HEK293 (cell line): ENCODE measurements around the gene INPP5A.

ENCODE experiments used
- CTCF ChIA-PET: fragments of 350-600 bp; formaldehyde crosslinking; extraction: SDS; loops from one replicate; lab custom pipeline; 2021; ENCODE audit warnings: antibody characterized with exemption; lab: Yijun Ruan, JAX
- POLR2A ChIA-PET: fragments of 300-600 bp; formaldehyde crosslinking; extraction: SDS; loops from one replicate; lab custom pipeline; 2020; ENCODE audit warnings: antibody characterized with exemption, inconsistent platforms; lab: Yijun Ruan, JAX
- H3K27ac ChIP-seq: fragments of 200-500 bp; sonication (Bioruptor generic); 2 replicates; pipeline ENCODE4 v1.5.1; 2014; ENCODE audit warnings: low read depth, low read length, control low read depth, inconsistent platforms; ENCODE audit errors: extremely low read depth
- H3K36me3 ChIP-seq, 2 experiments: fragments of 200-500 bp in 1 of 2; sonication (Bioruptor generic) in 1 of 2; 1 replicate in 1 of 2; 2 replicates in 1 of 2; pipeline ENCODE4 v1.5.1; 2014 to 2017; ENCODE audit warnings: inconsistent platforms in 2 of 2, low read length in 2 of 2; ENCODE audit not compliant: control insufficient read depth in 2 of 2, insufficient read depth in 1 of 2
- H3K4me1 ChIP-seq: fragments of 200-500 bp; sonication (Bioruptor generic); 2 replicates; pipeline ENCODE4 v1.5.1; 2014; ENCODE audit warnings: mild to moderate bottlenecking, low read length, inconsistent platforms; ENCODE audit not compliant: control insufficient read depth, insufficient read depth
- H3K4me3 ChIP-seq: 2 replicates; pipeline ENCODE4 v1.5.1; 2011; ENCODE audit warnings: low read depth, mild to moderate bottlenecking, control low read depth, low read length, moderate library complexity
- H3K9me3 ChIP-seq: fragments of 200-500 bp; sonication (Bioruptor generic); 2 replicates; pipeline ENCODE4 v1.5.1; 2014; ENCODE audit warnings: low read depth, low read length, inconsistent platforms; ENCODE audit not compliant: control insufficient read depth, insufficient read depth
- KLF1 ChIP-seq: fragments of 450-650 bp; formaldehyde crosslinking; IDR thresholded peaks from 2 replicates; pipeline ENCODE4 v1.5.1; 2016; ENCODE audit warnings: missing biosample characterization, missing genetic modification characterization
- MYNN ChIP-seq: fragments of 450-650 bp; formaldehyde crosslinking; IDR thresholded peaks from 2 replicates; pipeline ENCODE4 v1.5.1; 2016; ENCODE audit warnings: missing biosample characterization, missing genetic modification characterization, borderline replicate concordance
- SCRT2 ChIP-seq: fragments of 450-650 bp; formaldehyde crosslinking; IDR thresholded peaks from 2 replicates; pipeline ENCODE4 v1.5.1; 2016; ENCODE audit warnings: missing biosample characterization, missing genetic modification characterization
- ZEB2 ChIP-seq: fragments of 450-650 bp; formaldehyde crosslinking; IDR thresholded peaks from 2 replicates; pipeline ENCODE4 v1.5.1; 2016; ENCODE audit warnings: missing biosample characterization, missing genetic modification characterization
- ZNF10 ChIP-seq: fragments of 450-650 bp; formaldehyde crosslinking; IDR thresholded peaks from 2 replicates; pipeline ENCODE4 v1.5.1; 2017; ENCODE audit warnings: missing biosample characterization, missing genetic modification characterization
- ZNF121 ChIP-seq: fragments of 450-650 bp; formaldehyde crosslinking; IDR thresholded peaks from 2 replicates; pipeline ENCODE4 v1.5.1; 2016; ENCODE audit warnings: missing biosample characterization, missing genetic modification characterization
- ZNF138 ChIP-seq: fragments of 450-650 bp; formaldehyde crosslinking; IDR thresholded peaks from 2 replicates; pipeline ENCODE4 v1.5.1; 2016; ENCODE audit warnings: missing biosample characterization, missing genetic modification characterization, borderline replicate concordance
- ZNF157 ChIP-seq: fragments of 450-650 bp; formaldehyde crosslinking; IDR thresholded peaks from 2 replicates; pipeline ENCODE4 v1.5.1; 2016; ENCODE audit warnings: missing biosample characterization, missing genetic modification characterization
- ZNF274 ChIP-seq, 2 experiments: fragments of 200-500 bp in 1 of 2; fragments of 450-650 bp in 1 of 2; sonication (Bioruptor generic) in 1 of 2; formaldehyde crosslinking in 1 of 2; IDR thresholded peaks; 2 replicates each; pipeline versions ENCODE4 v1.5.1 to v1.6.1; 2014 to 2016; ENCODE audit warnings: borderline replicate concordance in 1 of 2, inconsistent platforms in 1 of 2, low read length in 1 of 2, missing biosample characterization in 1 of 2, missing genetic modification characterization in 1 of 2
- ZNF292 ChIP-seq: fragments of 450-650 bp; formaldehyde crosslinking; IDR thresholded peaks from 2 replicates; pipeline ENCODE4 v1.5.1; 2016; ENCODE audit warnings: low read depth, missing biosample characterization, missing genetic modification characterization, borderline replicate concordance
- ZNF335 ChIP-seq: fragments of 450-650 bp; formaldehyde crosslinking; conservative IDR thresholded peaks from 2 replicates; pipeline ENCODE4 v1.5.1; 2016; ENCODE audit warnings: missing biosample characterization, missing genetic modification characterization
- ZNF366 ChIP-seq: fragments of 450-650 bp; formaldehyde crosslinking; conservative IDR thresholded peaks from 2 replicates; pipeline ENCODE4 v1.5.1; 2016; ENCODE audit warnings: missing biosample characterization, missing genetic modification characterization
- ZNF391 ChIP-seq: fragments of 450-650 bp; formaldehyde crosslinking; IDR thresholded peaks from 2 replicates; pipeline ENCODE4 v1.5.1; 2016; ENCODE audit warnings: low read depth, missing biosample characterization, missing genetic modification characterization, borderline replicate concordance
- ZNF416 ChIP-seq: fragments of 450-650 bp; formaldehyde crosslinking; IDR thresholded peaks from 2 replicates; pipeline ENCODE4 v1.5.1; 2016; ENCODE audit warnings: missing biosample characterization, missing genetic modification characterization
- ZNF449 ChIP-seq: fragments of 450-650 bp; formaldehyde crosslinking; IDR thresholded peaks from 2 replicates; pipeline ENCODE4 v1.5.1; 2017; ENCODE audit warnings: missing biosample characterization, mild to moderate bottlenecking, missing genetic modification characterization, moderate library complexity
- ZNF530 ChIP-seq: fragments of 450-650 bp; formaldehyde crosslinking; IDR thresholded peaks from 2 replicates; pipeline ENCODE4 v1.5.1; 2016; ENCODE audit warnings: low read depth, missing biosample characterization, missing genetic modification characterization
- ZNF560 ChIP-seq: fragments of 450-650 bp; formaldehyde crosslinking; IDR thresholded peaks from 2 replicates; pipeline ENCODE4 v1.5.1; 2017; ENCODE audit warnings: missing biosample characterization, missing genetic modification characterization, borderline replicate concordance
- ZNF623 ChIP-seq: fragments of 450-650 bp; formaldehyde crosslinking; IDR thresholded peaks from 2 replicates; pipeline ENCODE4 v1.5.1; 2016; ENCODE audit warnings: missing biosample characterization, missing genetic modification characterization
- ZNF639 ChIP-seq: fragments of 450-650 bp; formaldehyde crosslinking; IDR thresholded peaks from 2 replicates; pipeline ENCODE4 v1.5.1; 2016; ENCODE audit warnings: missing biosample characterization, missing genetic modification characterization
- ZNF791 ChIP-seq: fragments of 450-650 bp; formaldehyde crosslinking; IDR thresholded peaks from 2 replicates; pipeline ENCODE4 v1.5.1; 2016; ENCODE audit warnings: missing biosample characterization, missing genetic modification characterization
- ZNF837 ChIP-seq: fragments of 450-650 bp; formaldehyde crosslinking; IDR thresholded peaks from 2 replicates; pipeline ENCODE4 v1.5.1; 2016; ENCODE audit warnings: missing biosample characterization, missing genetic modification characterization
- ZNF843 ChIP-seq: fragments of 450-650 bp; formaldehyde crosslinking; IDR thresholded peaks from 2 replicates; pipeline ENCODE4 v1.5.1; 2016; ENCODE audit warnings: missing biosample characterization, missing genetic modification characterization
- ZSCAN23 ChIP-seq: fragments of 450-650 bp; formaldehyde crosslinking; IDR thresholded peaks from 2 replicates; pipeline ENCODE4 v1.5.1; 2016; ENCODE audit warnings: missing biosample characterization, missing genetic modification characterization
- ZSCAN4 ChIP-seq: fragments of 450-650 bp; formaldehyde crosslinking; IDR thresholded peaks from 2 replicates; pipeline ENCODE4 v1.5.1; 2017; ENCODE audit warnings: missing biosample characterization, missing genetic modification characterization
- TF ChIP-seq, protein P1 (sequence below): fragments of 450-650 bp; IDR thresholded peaks from 2 replicates; pipeline ENCODE4 v1.5.1; 2018; ENCODE audit warnings: missing biosample characterization, missing genetic modification characterization

The INPP5A gene

GRCh38 chr10:132701099-132701845, 163.7 kb downstream of the INPP5A start:
- POLR2A ChIA-PET = no interaction called here
- peak; percentile 54; the same call in 1 of the 2 replicates for TF ChIP-seq SCRT2 (tag by site-specific recombination)
- peak; percentile 29; the same call in 1 of the 2 replicates for TF ChIP-seq KLF1
- no peak for TF ChIP-seq ZEB2 (tag by site-specific recombination)
- no peak for TF ChIP-seq ZNF121 (tag by site-specific recombination)
- peak; percentile 68 for TF ChIP-seq ZNF10 (tag by site-specific recombination)
- no peak for TF ChIP-seq ZNF138 (tag by site-specific recombination)
- no peak for TF ChIP-seq ZSCAN4 (tag by site-specific recombination)
- TF ChIP-seq ZNF530 (tag by site-specific recombination) = no peak
- TF ChIP-seq, all 188 proteins: peak for 3
- CTCF ChIA-PET = no interaction called here
- Histone ChIP-seq H3K4me3 (no peak overlapping the region), H3K27ac (peak overlapping the region; percentile 63), H3K36me3 (peaks cover 0 to 9% of the 10 kb centered on the region in 2 experiments; a peak in 2 of 3 replicates), H3K4me1 (peaks cover 13% of the 10 kb centered on the region), H3K9me3 (no peaks in the 10 kb centered on the region)

- Histone ChIP-seq H3K36me3 (peaks cover 0 to 9% of the 10 kb centered on the region in 2 experiments; a peak in 2 of 3 replicates), H3K27ac (no peak overlapping the region), H3K4me1 (peaks cover 13% of the 10 kb centered on the region), H3K9me3 (no peaks in the 10 kb centered on the region), H3K4me3 (no peak overlapping the region)
- ChIA-PET CTCF (no interaction called here), POLR2A (no interaction called here)
- TF ChIP-seq ZNF157 = no peak
Measured at GRCh38 chr10:132701846-132702190, 164.2 kb downstream of the INPP5A start.

- ChIA-PET CTCF (interaction anchor here (1.0 kb wide), 1 partner anchor 91 kb away, joined by 4 read pairs; no protein-coding TSS in a partner anchor), POLR2A (no interaction called here)
- no peak overlapping the region for H3K27ac ChIP-seq
- H3K4me1 ChIP-seq = peaks cover 13% of the 10 kb centered on the region
- no peak overlapping the region for H3K4me3 ChIP-seq
- peaks cover 0 to 9% of the 10 kb centered on the region in 2 experiments; a peak in 2 of 3 replicates for H3K36me3 ChIP-seq
- no peaks in the 10 kb centered on the region for H3K9me3 ChIP-seq
- TF ChIP-seq ZNF639 (tag by site-specific recombination) (no peak), ZNF292 (no peak), ZNF837 (no peak), ZNF843 (tag by site-specific recombination) (no peak), ZNF449 (tag by site-specific recombination) (no peak), ZNF623 (tag by site-specific recombination) (no peak), ZSCAN23 (tag by site-specific recombination) (no peak), ZNF416 (tag by site-specific recombination) (no peak), ZNF391 (no peak), ZNF335 (tag by site-specific recombination) (no peak), ZNF366 (no peak), MYNN (tag by site-specific recombination) (no peak), ZNF560 (no peak), ZNF791 (tag by site-specific recombination) (no peak), ZNF274 (IDR thresholded peaks at IDR 0.05; ENCODE audit: low read length) (no peak), ZNF274 (tag by site-specific recombination; IDR thresholded peaks at IDR 0.05; ENCODE audit: borderline replicate concordance) (no peak)
- TF ChIP-seq, protein P1, sequence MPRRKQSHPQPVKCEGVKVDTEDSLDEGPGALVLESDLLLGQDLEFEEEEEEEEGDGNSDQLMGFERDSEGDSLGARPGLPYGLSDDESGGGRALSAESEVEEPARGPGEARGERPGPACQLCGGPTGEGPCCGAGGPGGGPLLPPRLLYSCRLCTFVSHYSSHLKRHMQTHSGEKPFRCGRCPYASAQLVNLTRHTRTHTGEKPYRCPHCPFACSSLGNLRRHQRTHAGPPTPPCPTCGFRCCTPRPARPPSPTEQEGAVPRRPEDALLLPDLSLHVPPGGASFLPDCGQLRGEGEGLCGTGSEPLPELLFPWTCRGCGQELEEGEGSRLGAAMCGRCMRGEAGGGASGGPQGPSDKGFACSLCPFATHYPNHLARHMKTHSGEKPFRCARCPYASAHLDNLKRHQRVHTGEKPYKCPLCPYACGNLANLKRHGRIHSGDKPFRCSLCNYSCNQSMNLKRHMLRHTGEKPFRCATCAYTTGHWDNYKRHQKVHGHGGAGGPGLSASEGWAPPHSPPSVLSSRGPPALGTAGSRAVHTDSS (tag by site-specific recombination) = no peak
Measured at GRCh38 chr10:132702601-132703418, 165.2 kb downstream of the INPP5A start.
